Measurements from ENCODE around the gene MCCC1. TPM values are rescaled to one million over a fixed set of nuclear protein-coding genes. Genes with fewer than 3 reads are reported as not detected.

The MCCC1 gene
- total and polyA plus RNA-seq, 2 of the 13 experiments (the other 11 are each of a cell fraction or from before 2014, with no cell fraction given) = 11.7 to 30.1 TPM

- peaks cover 10% of the 10 kb centered on the region for H3K79me2 ChIP-seq (ENCODE audit: insufficient read depth, low read length)
- peak overlapping the region; percentile 28; the same call in 1 of the 2 replicates for H3K9ac ChIP-seq (ENCODE audit: insufficient read depth, low read depth, low read length)
- ChIA-PET CTCF (ENCODE audit: low intra/inter-chr PET ratio, low total read pairs) (no interaction called here), POLR2A (no interaction called here)
- ATAC-seq (no peak), DNase-seq (ENCODE audit: low spot score) (no peak), FAIRE-seq (no peak)
- H3K9me3 ChIP-seq (ENCODE audit: low read length) = no peaks in the 10 kb centered on the region
- H4K20me1 ChIP-seq (ENCODE audit: insufficient read depth, low read length) = no peaks in the 10 kb centered on the region
- in situ Hi-C loops (cut with HindIII; ENCODE audit: extremely low pct_ligation_motif_present, low pct_unique_long_range_greater_than_20kb) = no loop called here
- WGBS (ENCODE audit: low lambda C conversion rate) = 0% methylated on average over 1 of the region's 1 CpG
- no peaks in the 10 kb centered on the region for H3K36me3 ChIP-seq (replicated peaks in 1 of 2; ENCODE audit: control insufficient read depth in 1 of 2, insufficient read depth in 2 of 2, low read length in 2 of 2)
- peaks cover 22% of the 10 kb centered on the region for H3K4me1 ChIP-seq (ENCODE audit: insufficient read depth, low read length)
- H3K4me3 ChIP-seq (replicated peaks in 1 of 3; ENCODE audit: insufficient read depth in 1 of 3, low read depth in 2 of 3, low read length in 3 of 3) = peak overlapping the region; percentile 43 to 89 (median 75); a peak in 5 of 6 replicates
- H2AFZ ChIP-seq (ENCODE audit: low read length) = peak overlapping the region; percentile 66
- peak overlapping the region; percentile 42 for H3K27ac ChIP-seq (ENCODE audit: extremely low read length, insufficient read depth, low read length)
- no peaks in the 10 kb centered on the region for H3K27me3 ChIP-seq (ENCODE audit: control insufficient read depth in 1 of 2, insufficient read depth in 2 of 2, low read length in 2 of 2)
- peak overlapping the region; percentile 84 for H3K4me2 ChIP-seq (ENCODE audit: low read depth, low read length)
- no TSS peak for BruUV-seq (replicated peaks)
- intact Hi-C loops (cut with micrococcal nuclease; ENCODE audit: unreplicated experiment) = loop anchor here (1.0 kb wide), 1 partner anchor 16 kb away; no protein-coding TSS in a partner anchor
- TF ChIP-seq ZNF766 (CRISPR knock-in tag; IDR thresholded peaks at IDR 0.05; ENCODE audit: borderline replicate concordance) = 0 out of 2 replicates have a peak, but pooled peaks have one; percentile 13
- TF ChIP-seq GTF3A (CRISPR knock-in tag; conservative IDR thresholded peaks at IDR 0.05) = peak; percentile 13; the same call in 1 of the 2 replicates
- no peak for TF ChIP-seq ZFP91 (CRISPR knock-in tag; IDR thresholded peaks at IDR 0.05; ENCODE audit: borderline replicate concordance)
- no peak for TF ChIP-seq USF2 (IDR thresholded peaks at IDR 0.05; ENCODE audit: low read depth, low read length)
- peak; percentile 41; the same call in 1 of the 2 replicates for TF ChIP-seq USF2 (CRISPR knock-in tag; IDR thresholded peaks at IDR 0.05; ENCODE audit: borderline replicate concordance)
- TF ChIP-seq ZNF446 (CRISPR knock-in tag; IDR thresholded peaks at IDR 0.05) = no peak
- no peak for TF ChIP-seq ZNF670 (CRISPR knock-in tag; IDR thresholded peaks at IDR 0.05; ENCODE audit: borderline replicate concordance)
- no peak for TF ChIP-seq PPARG (CRISPR knock-in tag; conservative IDR thresholded peaks at IDR 0.05)
- no peak for TF ChIP-seq NFKBIZ (CRISPR knock-in tag; IDR thresholded peaks at IDR 0.05)
- no peak for TF ChIP-seq ZFY (CRISPR knock-in tag; IDR thresholded peaks at IDR 0.05)
- TF ChIP-seq ARID4A (CRISPR knock-in tag; IDR thresholded peaks at IDR 0.05; ENCODE audit: borderline replicate concordance) = no peak
- TF ChIP-seq ZBTB10 (CRISPR knock-in tag; IDR thresholded peaks at IDR 0.05; ENCODE audit: borderline replicate concordance) = 0 out of 2 replicates have a peak, but pooled peaks have one; percentile 45
Measured at GRCh38 chr3:183099838-183100204, 525 bp upstream of the MCCC1 start.

All from HepG2 (cell line).